ENCODE data around the gene ARID4B. TPM values are rescaled to one million over a fixed set of nuclear protein-coding genes. Genes with fewer than 3 reads are reported as not detected.
"Not testable (repeated sequence)": the region's sequence is repeated elsewhere in the genome, so short reads cannot be mapped to it uniquely, and the experiment has no call there.

The ARID4B gene
- total RNA-seq, 2 experiments from 2014 or later: 30.1 to 30.6 TPM

- no peak for DNase-seq
- peaks cover 7% of the 10 kb centered on the region for H3K9me3 Mint-ChIP-seq
- no peak overlapping the region for H3K4me3 Mint-ChIP-seq
- no peaks in the 10 kb centered on the region for H3K27me3 Mint-ChIP-seq
- H3K36me3 Mint-ChIP-seq: peaks cover 17% of the 10 kb centered on the region
- H3K27ac Mint-ChIP-seq: peak overlapping the region; percentile 57
- H3K4me1 Mint-ChIP-seq: peaks cover 40% of the 10 kb centered on the region
Observed at GRCh38 chr1:235295902-235296350, 32.1 kb downstream of the ARID4B start.

- H3K4me3 Mint-ChIP-seq: no peak overlapping the region
- H3K36me3 Mint-ChIP-seq: peaks cover 23% of the 10 kb centered on the region
- H3K4me1 Mint-ChIP-seq: peaks cover 44% of the 10 kb centered on the region
- DNase-seq: no peak
- no peaks in the 10 kb centered on the region for H3K27me3 Mint-ChIP-seq
- H3K27ac Mint-ChIP-seq: no peak overlapping the region
- H3K9me3 Mint-ChIP-seq: peaks cover 7% of the 10 kb centered on the region
Observed at GRCh38 chr1:235293322-235293942, 34.5 kb downstream of the ARID4B start.

GRCh38 chr1:235292790-235293189, 35.2 kb downstream of the ARID4B start:
- Mint-ChIP-seq H3K4me3 (no peak overlapping the region), H3K4me1 (peaks cover 45% of the 10 kb centered on the region), H3K36me3 (peaks cover 21% of the 10 kb centered on the region), H3K9me3 (peaks cover 5% of the 10 kb centered on the region), H3K27ac (peak overlapping the region; percentile 3), H3K27me3 (no peaks in the 10 kb centered on the region)
- DNase-seq: no peak

GRCh38 chr1:235291599-235292091, 36.3 kb downstream of the ARID4B start:
- peaks cover 15% of the 10 kb centered on the region for H3K36me3 Mint-ChIP-seq
- no peak overlapping the region for H3K4me3 Mint-ChIP-seq
- no peaks in the 10 kb centered on the region for H3K27me3 Mint-ChIP-seq
- peaks cover 43% of the 10 kb centered on the region for H3K4me1 Mint-ChIP-seq
- no peaks in the 10 kb centered on the region for H3K9me3 Mint-ChIP-seq
- DNase-seq: no peak
- peak overlapping the region; percentile 21 for H3K27ac Mint-ChIP-seq

- peaks cover 46% of the 10 kb centered on the region for H3K4me1 Mint-ChIP-seq
Observed at GRCh38 chr1:235290740-235291502, 37.1 kb downstream of the ARID4B start.

GRCh38 chr1:235289859-235290739, 37.9 kb downstream of the ARID4B start:
- H3K27ac Mint-ChIP-seq: no peak overlapping the region
- H3K36me3 Mint-ChIP-seq: peaks cover 10% of the 10 kb centered on the region
- H3K4me3 Mint-ChIP-seq: no peak overlapping the region
- H3K27me3 Mint-ChIP-seq: no peaks in the 10 kb centered on the region
- H3K4me1 Mint-ChIP-seq: peaks cover 51% of the 10 kb centered on the region
- H3K9me3 Mint-ChIP-seq: no peaks in the 10 kb centered on the region
- no peak for DNase-seq

More at GRCh38 chr1:235290740-235291502, 37.1 kb downstream of the ARID4B start:
- H3K36me3 Mint-ChIP-seq: peaks cover 9% of the 10 kb centered on the region
- no peak overlapping the region for H3K27ac Mint-ChIP-seq
- no peak for DNase-seq
- H3K9me3 Mint-ChIP-seq: no peaks in the 10 kb centered on the region
- no peaks in the 10 kb centered on the region for H3K27me3 Mint-ChIP-seq
- H3K4me3 Mint-ChIP-seq: no peak overlapping the region

- peaks cover 52% of the 10 kb centered on the region for H3K4me1 Mint-ChIP-seq
Observed at GRCh38 chr1:235287208-235287882, 40.6 kb downstream of the ARID4B start.

GRCh38 chr1:235286667-235287066, 41.3 kb downstream of the ARID4B start:
- Mint-ChIP-seq H3K27me3 (no peaks in the 10 kb centered on the region), H3K27ac (no peak overlapping the region), H3K36me3 (peaks cover 11% of the 10 kb centered on the region)

More at GRCh38 chr1:235287208-235287882, 40.6 kb downstream of the ARID4B start:
- Mint-ChIP-seq H3K9me3 (no peaks in the 10 kb centered on the region), H3K4me3 (no peak overlapping the region), H3K27ac (no peak overlapping the region), H3K27me3 (no peaks in the 10 kb centered on the region), H3K36me3 (peaks cover 11% of the 10 kb centered on the region)
- no peak for DNase-seq

GRCh38 chr1:235284231-235284769, 43.7 kb downstream of the ARID4B start:
- Mint-ChIP-seq H3K36me3 (peaks cover 11% of the 10 kb centered on the region), H3K9me3 (no peaks in the 10 kb centered on the region), H3K4me1 (peaks cover 53% of the 10 kb centered on the region)

More at GRCh38 chr1:235286667-235287066, 41.3 kb downstream of the ARID4B start:
- Mint-ChIP-seq H3K9me3 (no peaks in the 10 kb centered on the region), H3K4me3 (no peak overlapping the region), H3K4me1 (peaks cover 55% of the 10 kb centered on the region)
- DNase-seq: no peak

GRCh38 chr1:235283636-235284035, 44.3 kb downstream of the ARID4B start:
- DNase-seq, H3K27ac Mint-ChIP-seq, H3K4me3 Mint-ChIP-seq, H3K9me3 Mint-ChIP-seq, H3K27me3 Mint-ChIP-seq: not testable (repeated sequence)
- peaks cover 50% of the 10 kb centered on the region for H3K4me1 Mint-ChIP-seq
- H3K36me3 Mint-ChIP-seq: peaks cover 11% of the 10 kb centered on the region

More at GRCh38 chr1:235284231-235284769, 43.7 kb downstream of the ARID4B start:
- H3K27ac Mint-ChIP-seq: no peak overlapping the region
- no peak overlapping the region for H3K4me3 Mint-ChIP-seq
- DNase-seq: no peak
- H3K27me3 Mint-ChIP-seq: no peaks in the 10 kb centered on the region

GRCh38 chr1:235280467-235280866, 47.5 kb downstream of the ARID4B start:
- peaks cover 15% of the 10 kb centered on the region for H3K36me3 Mint-ChIP-seq
- H3K27me3 Mint-ChIP-seq: no peaks in the 10 kb centered on the region
- no peak for DNase-seq
- H3K9me3 Mint-ChIP-seq: peaks cover 2% of the 10 kb centered on the region
- H3K4me3 Mint-ChIP-seq: no peak overlapping the region
- H3K27ac Mint-ChIP-seq: no peak overlapping the region
- H3K4me1 Mint-ChIP-seq: peaks cover 48% of the 10 kb centered on the region

- peaks cover 2% of the 10 kb centered on the region for H3K9me3 Mint-ChIP-seq
- H3K4me3 Mint-ChIP-seq: no peak overlapping the region
- no peak for DNase-seq
- H3K27ac Mint-ChIP-seq: no peak overlapping the region
- H3K36me3 Mint-ChIP-seq: peaks cover 11% of the 10 kb centered on the region
- no peaks in the 10 kb centered on the region for H3K27me3 Mint-ChIP-seq
- peaks cover 51% of the 10 kb centered on the region for H3K4me1 Mint-ChIP-seq
Observed at GRCh38 chr1:235279694-235280093, 48.3 kb downstream of the ARID4B start.

- Mint-ChIP-seq H3K27ac (no peak overlapping the region), H3K36me3 (peaks cover 11% of the 10 kb centered on the region), H3K9me3 (peaks cover 2% of the 10 kb centered on the region), H3K27me3 (no peaks in the 10 kb centered on the region), H3K4me1 (peaks cover 50% of the 10 kb centered on the region), H3K4me3 (no peak overlapping the region)
- no peak for DNase-seq
Observed at GRCh38 chr1:235278915-235279292, 49.1 kb downstream of the ARID4B start.

Measured in activated naive CD8-positive, alpha-beta T cell treated with anti-CD3 and anti-CD28 coated beads for 36 hours (primary cell).